ENCODE data around the gene RAC3.

Gene RAC3

DNA sequence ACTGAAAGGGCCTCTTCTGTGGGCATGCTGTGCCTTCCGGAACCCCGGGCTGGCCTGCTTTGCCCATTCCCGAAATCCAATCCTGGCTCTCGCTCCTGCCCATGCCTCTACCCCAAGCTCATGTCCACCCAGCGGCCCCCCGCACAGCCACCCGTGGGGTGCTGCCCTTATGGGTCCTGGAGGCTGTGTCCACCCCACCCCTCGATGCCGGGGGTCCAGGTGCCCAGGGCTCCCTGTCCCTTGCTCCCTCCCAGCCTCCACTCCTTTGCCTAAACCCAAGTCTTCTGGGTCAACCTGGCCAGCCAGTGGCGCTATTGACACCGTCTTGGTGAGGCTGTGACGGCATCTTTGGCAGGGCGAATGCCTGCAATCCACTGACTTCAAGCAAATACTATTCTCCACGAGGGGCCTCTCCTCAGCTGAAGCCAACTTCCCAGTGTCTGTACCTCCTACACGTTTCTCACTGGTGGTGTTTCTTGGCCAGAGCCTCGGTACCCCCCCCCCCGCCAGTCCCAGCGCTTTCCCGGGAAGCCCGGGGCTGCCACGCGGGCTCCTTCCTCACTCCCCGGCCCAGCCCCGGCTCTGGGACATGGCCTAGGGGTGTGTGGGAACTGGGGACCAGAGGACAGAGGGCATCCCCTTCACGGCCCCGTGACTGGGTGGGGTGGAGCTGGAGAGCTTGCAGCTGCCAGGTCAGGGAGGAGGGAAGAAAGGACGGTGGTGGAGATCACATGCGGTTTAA is 46.3 kb downstream of the RAC3 start:
- DNase-seq, result no peak

- no peak for DNase-seq
These were observed 47.0 kb downstream of the RAC3 start for GRCh38 chr17:82078433-82078832.

DNA sequence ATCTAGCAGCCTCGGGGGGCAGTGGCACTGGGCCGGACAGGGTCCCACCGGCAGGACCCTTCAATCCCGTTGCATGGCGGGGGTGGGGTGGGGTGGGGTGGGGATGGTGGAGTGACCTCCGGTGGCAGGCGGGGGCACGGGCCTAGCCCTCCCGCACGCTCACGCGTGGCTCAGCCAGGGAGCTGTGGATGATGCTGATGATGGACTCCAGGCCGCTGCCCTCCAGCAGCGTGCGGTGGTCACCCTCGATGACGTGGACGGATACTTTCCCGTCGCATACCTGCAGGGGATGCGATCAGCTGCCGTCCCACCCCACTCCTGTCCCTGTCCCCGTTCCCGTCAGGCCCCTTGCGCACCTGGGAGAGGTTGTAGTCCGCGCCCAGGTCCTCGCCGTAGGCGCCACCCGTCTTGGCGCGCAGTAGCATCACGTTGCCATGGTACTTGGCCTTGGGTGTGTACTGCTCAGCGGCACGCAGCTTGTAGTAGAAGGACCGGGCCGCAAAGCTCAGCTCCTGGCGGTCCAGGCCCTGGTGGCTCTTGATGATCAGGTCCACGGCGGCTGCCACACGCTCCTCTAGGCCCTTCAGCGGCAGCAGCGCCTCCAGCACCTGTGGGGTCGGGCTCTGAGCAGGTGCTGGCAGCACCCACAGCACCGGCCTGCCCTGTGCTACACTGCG is 47.7 kb downstream of the RAC3 start:
- DNase-seq, result no peak

GRCh38 chr17:82080048-82080788 is 48.7 kb downstream of the RAC3 start:
- no peak for DNase-seq

DNA sequence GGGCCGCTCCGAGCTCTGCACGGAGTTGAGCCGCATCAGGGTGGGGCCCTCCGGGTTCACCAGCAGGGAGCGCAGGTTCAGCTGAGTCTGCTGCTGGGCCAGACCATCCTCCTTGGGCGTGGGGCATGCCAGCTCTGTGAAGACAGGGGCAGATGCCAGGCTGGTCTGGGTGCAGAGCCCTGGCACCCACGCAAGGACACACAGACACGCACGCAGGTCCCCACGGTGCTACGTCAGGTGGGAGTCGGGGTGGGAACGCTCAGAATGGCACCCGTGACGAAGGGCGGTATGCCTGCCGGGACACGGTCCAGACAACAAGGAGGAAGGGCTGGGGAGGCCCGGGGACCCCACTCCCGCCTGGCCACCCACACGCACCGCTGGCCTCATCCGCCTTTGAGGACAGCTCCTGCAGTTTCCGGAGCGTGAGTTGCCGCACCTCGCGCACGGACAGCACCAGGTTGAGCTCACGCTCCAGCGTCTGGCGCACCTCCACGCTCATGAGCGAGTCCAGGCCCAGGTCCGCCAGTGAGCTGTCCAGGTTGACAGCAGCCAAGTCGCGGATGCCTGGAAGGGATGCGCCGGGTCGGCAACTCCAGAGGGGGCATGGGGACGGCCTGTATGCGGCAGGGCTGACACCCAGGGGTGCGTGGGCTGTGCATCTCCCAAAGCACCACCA is 49.4 kb downstream of the RAC3 start:
- no peak for DNase-seq

- no peak for DNase-seq
These were observed 50.1 kb downstream of the RAC3 start for GRCh38 chr17:82081546-82081945.

- no peak for DNase-seq
These were observed 50.5 kb downstream of the RAC3 start for GRCh38 chr17:82081966-82082365.

DNA sequence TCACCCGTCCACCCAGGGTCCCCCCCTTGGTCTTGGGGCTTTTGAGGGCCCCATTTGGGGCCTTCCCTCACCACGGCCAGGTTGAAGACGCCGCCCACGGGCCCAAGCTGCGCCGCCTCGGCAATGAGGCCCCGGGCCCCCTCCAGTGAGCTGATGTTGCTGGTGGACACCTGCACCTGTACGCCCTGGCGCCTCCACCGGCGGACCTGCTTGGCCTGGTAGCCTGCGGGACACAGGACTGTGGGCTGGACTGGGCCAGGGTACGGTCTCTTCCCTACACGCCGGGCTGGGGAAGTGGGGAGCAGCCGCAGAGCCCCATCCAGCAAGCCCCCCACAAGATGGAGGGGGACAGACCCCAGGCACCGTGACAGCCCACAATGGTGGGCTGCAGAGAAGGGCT is 51.0 kb downstream of the RAC3 start:
- DNase-seq, result no peak

- no peak for DNase-seq
These were observed 51.5 kb downstream of the RAC3 start for GRCh38 chr17:82083009-82083408.

All from SW 1271 (cell line).